B cell (primary cell): ENCODE data around the gene GABRA6.

Source experiments
- CTCF ChIP-seq: fragments of 200-600 bp; IDR thresholded peaks from one replicate; pipeline ENCODE4 v1.8.0; 2022; ENCODE audit warnings: antibody characterized with exemption, mild to moderate bottlenecking
- EZH2 ChIP-seq: IDR thresholded peaks from 2 replicates; pipeline ENCODE4 v1.6.1; 2012; ENCODE audit warnings: borderline replicate concordance, low read depth, mild to moderate bottlenecking, moderate library complexity, low read length; ENCODE audit not compliant: insufficient read depth, poor library complexity, severe bottlenecking

GRCh38 chr5:161685461-161685860, at the start of gene GABRA6:
- TF ChIP-seq CTCF (no peak), EZH2 (no peak)
